NCI-H510A treated with DMSO at 0.1 percent for 48 hours (cell line): ENCODE data around the gene KANK4.

Experiments used
- DNase-seq: peaks from one replicate; lab custom pipeline; 2025; lab: John Stamatoyannopoulos, UW

KANK4 gene

GRCh38 chr1:62304975-62305374 is 14.3 kb downstream of the KANK4 start:
- no peak for DNase-seq

- DNase-seq: no peak
These were observed 14.7 kb downstream of the KANK4 start for GRCh38 chr1:62304515-62304914.

GRCh38 chr1:62301726-62302390 is 17.4 kb downstream of the KANK4 start:
- DNase-seq: no peak

GRCh38 chr1:62299426-62300200 is 19.6 kb downstream of the KANK4 start:
- peak; percentile 10 for DNase-seq

GRCh38 chr1:62295921-62296491 is 23.2 kb downstream of the KANK4 start:
- no peak for DNase-seq

GRCh38 chr1:62294261-62294660 is 25.0 kb downstream of the KANK4 start:
- no peak for DNase-seq

GRCh38 chr1:62288662-62289061 is 30.6 kb downstream of the KANK4 start:
- DNase-seq: no peak

GRCh38 chr1:62288224-62288623 is 31.0 kb downstream of the KANK4 start:
- DNase-seq: no peak

- peak; percentile 32 for DNase-seq
These were observed 32.4 kb downstream of the KANK4 start for GRCh38 chr1:62286786-62287224.

- peak; percentile 33 for DNase-seq
These were observed 33.0 kb downstream of the KANK4 start for GRCh38 chr1:62285984-62286785.

- no peak for DNase-seq
These were observed 33.8 kb downstream of the KANK4 start for GRCh38 chr1:62285440-62285839.

- DNase-seq: no peak
These were observed 35.2 kb downstream of the KANK4 start for GRCh38 chr1:62283986-62284385.

- DNase-seq: no peak
These were observed 36.1 kb downstream of the KANK4 start for GRCh38 chr1:62282909-62283755.

- no peak for DNase-seq
These were observed 37.2 kb downstream of the KANK4 start for GRCh38 chr1:62281922-62282555.

- DNase-seq: no peak
These were observed 38.2 kb downstream of the KANK4 start for GRCh38 chr1:62280960-62281465.

- DNase-seq: no peak
These were observed 39.1 kb downstream of the KANK4 start for GRCh38 chr1:62280150-62280549.

GRCh38 chr1:62276791-62277190 is 42.4 kb downstream of the KANK4 start:
- DNase-seq: no peak

- DNase-seq: no peak
These were observed 44.4 kb downstream of the KANK4 start for GRCh38 chr1:62274496-62275485.

- DNase-seq: no peak
These were observed 45.3 kb downstream of the KANK4 start for GRCh38 chr1:62273953-62274352.
